Gastrocnemius medialis (tissue), 4 donors: ENCODE measurements around the gene HAL. TPM values are rescaled to one million over a fixed set of nuclear protein-coding genes. Genes with fewer than 3 reads are reported as not detected.
A peak's percentile ranks its signal among the peaks of the same experiment; 100 is the strongest.

ENCODE experiments used
- ATAC-seq, 2 donors: fragments of 150-250 bp; one replicate each; pipeline ENCODE4 v1.9.1; 2016
- DNase-seq, 2 donors: peaks; one replicate each; pipeline ENCODE4 v3.0.0-alpha.2; 2019
- H3K27ac ChIP-seq, 4 donors: fragments of 200-600 bp; sonication (generic); 1 replicate in 1 of 4; 2 replicates in 3 of 4; pipeline ENCODE4 v1.5.1; 2016 to 2018; ENCODE audit warnings: mild to moderate bottlenecking in 2 of 4, moderate library complexity in 1 of 4
- H3K27me3 ChIP-seq, 3 donors: fragments of 200-600 bp; sonication (generic) in 2 of 3; 1 replicate in 1 of 3; 2 replicates in 2 of 3; pipeline versions ENCODE4 v1.5.1 to v1.6.0; 2016 to 2019; ENCODE audit warnings: mild to moderate bottlenecking in 1 of 3, moderate library complexity in 1 of 3
- H3K36me3 ChIP-seq, 2 donors: fragments of 200-600 bp; sonication (generic) in 1 of 2; one replicate each; pipeline ENCODE4 v1.5.1; 2017 to 2018
- H3K4me1 ChIP-seq, 2 donors: fragments of 200-600 bp; sonication (generic) in 1 of 2; one replicate each; pipeline ENCODE4 v1.5.1; 2016 to 2017; ENCODE audit warnings: mild to moderate bottlenecking in 2 of 2
- H3K4me3 ChIP-seq, 4 donors: fragments of 200-600 bp; sonication (generic) in 3 of 4; 1 replicate in 1 of 4; 2 replicates in 3 of 4; pipeline ENCODE4 v1.5.1; 2016 to 2019; ENCODE audit warnings: mild to moderate bottlenecking in 2 of 4
- H3K9me3 ChIP-seq, 3 donors: fragments of 200-600 bp; sonication (generic) in 2 of 3; 1 replicate in 1 of 3; 2 replicates in 2 of 3; pipeline ENCODE4 v1.5.1; 2016 to 2019
- POLR2A ChIP-seq, 2 donors: fragments of 450-650 bp; IDR thresholded peaks; one replicate each; pipeline ENCODE4 v1.6.1; 2017; ENCODE audit warnings: antibody characterized with exemption in 2 of 2, mild to moderate bottlenecking in 2 of 2, moderate library complexity in 2 of 2
- in situ Hi-C, 4 donors: fragments of 200-750 bp; cut with MboI; loops; one replicate each; pipeline versions ENCODE4 v1.15.0 to v1.8.0; 2017; ENCODE audit warnings: low sequenced_read_pairs in 4 of 4
- intact Hi-C: fragments of 100-400 bp; cut with DNase I; formaldehyde crosslinking; loops from one replicate; pipeline ENCODE4 v1.15.1; 2023; ENCODE audit warnings: low total_unique reads
- total RNA-seq, 4 donors: library from RNA; depleted of rRNA; stranded (reverse); fragments of >200 nt; gene quantifications; one replicate each; pipeline versions ENCODE4 v1.1.0 to v1.2.3, GENCODE V29; 2016
- TF ChIP-seq, protein P1 (sequence below), 5 experiments: fragments of 450-650 bp in 3 of 5; fragments of 200-600 bp in 2 of 5; sonication (generic) in 2 of 5; IDR thresholded peaks in 4 of 5; conservative IDR thresholded peaks in 1 of 5; 1 replicate in 4 of 5; 2 replicates in 1 of 5; pipeline ENCODE4 v1.5.1; 2016 to 2019; ENCODE audit warnings: antibody characterized with exemption in 5 of 5, mild to moderate bottlenecking in 3 of 5, moderate library complexity in 3 of 5

The HAL gene
- total RNA-seq, 4 donors from 2014 or later, result 0.59 to 1.3 (median 1.3) TPM; not detected in 1

DNA sequence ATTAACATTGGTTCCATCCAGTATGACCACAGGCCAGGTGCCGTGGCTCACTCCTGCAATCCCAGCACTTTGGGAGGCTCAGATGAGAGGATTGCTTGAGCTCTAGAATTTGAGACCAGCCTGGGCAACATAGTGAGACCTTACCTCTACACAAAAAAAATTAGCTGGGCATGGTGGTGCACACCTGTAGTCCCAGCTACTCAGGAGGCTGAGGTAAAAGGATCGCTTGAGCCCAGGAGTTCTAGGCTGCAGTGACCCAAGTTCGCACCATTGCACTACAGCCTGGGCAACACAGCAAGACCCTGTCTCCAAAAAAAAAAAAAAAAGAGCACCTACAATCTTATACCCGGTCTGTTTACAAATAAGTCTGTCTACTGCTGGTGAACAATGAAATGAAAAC, 29.4 kb upstream of the HAL start:
- in situ Hi-C loops (no loop called here), intact Hi-C loops (no loop called here)
- Histone ChIP-seq H3K9me3 (no peaks in the 10 kb centered on the region), H3K4me1 (no peaks in the 10 kb centered on the region), H3K27ac (no peak overlapping the region), H3K4me3 (no peak overlapping the region), H3K36me3 (peaks cover 0 to 69% of the 10 kb centered on the region in 2 donors), H3K27me3 (no peaks in the 10 kb centered on the region)
- DNase-seq (no peak), ATAC-seq (no peak)
- TF ChIP-seq, protein P1, sequence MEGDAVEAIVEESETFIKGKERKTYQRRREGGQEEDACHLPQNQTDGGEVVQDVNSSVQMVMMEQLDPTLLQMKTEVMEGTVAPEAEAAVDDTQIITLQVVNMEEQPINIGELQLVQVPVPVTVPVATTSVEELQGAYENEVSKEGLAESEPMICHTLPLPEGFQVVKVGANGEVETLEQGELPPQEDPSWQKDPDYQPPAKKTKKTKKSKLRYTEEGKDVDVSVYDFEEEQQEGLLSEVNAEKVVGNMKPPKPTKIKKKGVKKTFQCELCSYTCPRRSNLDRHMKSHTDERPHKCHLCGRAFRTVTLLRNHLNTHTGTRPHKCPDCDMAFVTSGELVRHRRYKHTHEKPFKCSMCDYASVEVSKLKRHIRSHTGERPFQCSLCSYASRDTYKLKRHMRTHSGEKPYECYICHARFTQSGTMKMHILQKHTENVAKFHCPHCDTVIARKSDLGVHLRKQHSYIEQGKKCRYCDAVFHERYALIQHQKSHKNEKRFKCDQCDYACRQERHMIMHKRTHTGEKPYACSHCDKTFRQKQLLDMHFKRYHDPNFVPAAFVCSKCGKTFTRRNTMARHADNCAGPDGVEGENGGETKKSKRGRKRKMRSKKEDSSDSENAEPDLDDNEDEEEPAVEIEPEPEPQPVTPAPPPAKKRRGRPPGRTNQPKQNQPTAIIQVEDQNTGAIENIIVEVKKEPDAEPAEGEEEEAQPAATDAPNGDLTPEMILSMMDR (IDR thresholded peaks at IDR 0.05 in 4 of 5, conservative IDR thresholded peaks at IDR 0.05 in 1 of 5), result no peak
- TF ChIP-seq POLR2A (IDR thresholded peaks at IDR 0.05), result no peak

DNA sequence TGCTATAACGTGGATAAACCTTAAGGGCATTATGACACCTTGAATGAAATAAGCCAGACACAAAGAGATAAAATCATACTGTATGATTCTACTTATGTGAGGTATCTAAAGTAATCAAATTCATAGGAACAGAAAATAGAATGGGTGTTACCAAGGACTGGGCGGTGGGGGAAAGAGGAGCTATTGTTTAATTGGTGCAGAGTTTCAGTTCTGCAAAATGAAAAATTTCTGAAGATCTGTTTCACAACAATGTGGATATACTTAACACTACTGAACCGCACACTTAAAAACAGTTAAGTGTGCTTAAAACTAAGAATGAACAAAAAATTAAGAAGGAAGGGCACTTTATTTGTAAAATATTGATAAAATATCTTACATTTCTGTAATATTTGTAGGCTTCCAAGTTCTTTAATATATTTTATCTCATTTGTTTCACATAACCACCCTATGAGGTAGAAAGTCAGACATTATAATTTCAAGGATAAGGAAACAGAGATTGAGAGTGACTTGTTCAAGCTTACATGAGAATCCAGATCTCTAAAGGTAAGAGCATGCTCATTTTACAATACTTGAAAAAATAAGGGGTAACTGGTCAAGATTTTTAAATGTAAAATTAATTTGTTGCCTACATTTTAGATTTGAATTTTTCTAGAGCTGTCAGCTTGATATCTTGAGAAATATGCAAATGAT, 24.3 kb upstream of the HAL start:
- Histone ChIP-seq H3K4me1 (peaks cover 2 to 3% of the 10 kb centered on the region in 2 donors), H3K4me3 (no peak overlapping the region), H3K27ac (no peak overlapping the region), H3K27me3 (no peaks in the 10 kb centered on the region), H3K36me3 (peaks cover 0 to 51% of the 10 kb centered on the region in 2 donors), H3K9me3 (no peaks in the 10 kb centered on the region)
- intact Hi-C loops (no loop called here), in situ Hi-C loops (no loop called here)
- ATAC-seq (no peak), DNase-seq (no peak)
- no peak for TF ChIP-seq POLR2A (IDR thresholded peaks at IDR 0.05)
- TF ChIP-seq, protein P1 (IDR thresholded peaks at IDR 0.05 in 4 of 5, conservative IDR thresholded peaks at IDR 0.05 in 1 of 5), result no peak

DNA sequence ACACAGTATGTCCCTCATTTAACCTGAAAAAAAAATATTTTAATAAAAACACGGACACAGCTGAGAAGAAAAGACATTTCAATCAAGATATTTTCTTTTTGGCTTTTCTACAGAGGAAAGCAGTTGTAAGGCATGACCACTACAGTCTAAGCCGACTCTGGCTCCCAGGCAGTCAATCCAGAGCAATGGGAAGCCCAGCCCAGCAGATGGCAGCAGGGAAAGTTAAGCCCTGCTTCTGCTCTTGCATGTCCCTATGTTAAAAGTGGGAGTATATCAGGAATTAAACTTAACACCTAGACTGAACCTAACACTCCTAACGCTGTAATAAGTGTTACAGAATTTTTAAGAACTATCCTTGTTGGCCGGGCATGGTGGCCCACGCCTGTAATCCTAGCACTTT, 19.5 kb upstream of the HAL start:
- no peaks in the 10 kb centered on the region for H3K9me3 ChIP-seq
- no peak for TF ChIP-seq POLR2A (IDR thresholded peaks at IDR 0.05)
- TF ChIP-seq, protein P1 (IDR thresholded peaks at IDR 0.05 in 4 of 5, conservative IDR thresholded peaks at IDR 0.05 in 1 of 5), result peak in 2 of 5 experiments; percentile 29 to 30
- peak overlapping the region; percentile 42 to 70 (median 63) for H3K27ac ChIP-seq
- peaks cover 2 to 43% of the 10 kb centered on the region in 2 donors for H3K36me3 ChIP-seq
- peak in 1 of 2 donors; percentile 68 for ATAC-seq
- H3K27me3 ChIP-seq, result no peaks in the 10 kb centered on the region
- peaks cover 13 to 18% of the 10 kb centered on the region in 2 donors for H3K4me1 ChIP-seq
- no peak overlapping the region for H3K4me3 ChIP-seq
- in situ Hi-C loops, result no loop called here
- peak in 1 of 2 donors; percentile 30 for DNase-seq
- intact Hi-C loops, result loop anchor here (1.0 to 2.0 kb wide), 2 partner anchors 20 to 199 kb away; partner anchors contain the start of gene LTA4H

DNA sequence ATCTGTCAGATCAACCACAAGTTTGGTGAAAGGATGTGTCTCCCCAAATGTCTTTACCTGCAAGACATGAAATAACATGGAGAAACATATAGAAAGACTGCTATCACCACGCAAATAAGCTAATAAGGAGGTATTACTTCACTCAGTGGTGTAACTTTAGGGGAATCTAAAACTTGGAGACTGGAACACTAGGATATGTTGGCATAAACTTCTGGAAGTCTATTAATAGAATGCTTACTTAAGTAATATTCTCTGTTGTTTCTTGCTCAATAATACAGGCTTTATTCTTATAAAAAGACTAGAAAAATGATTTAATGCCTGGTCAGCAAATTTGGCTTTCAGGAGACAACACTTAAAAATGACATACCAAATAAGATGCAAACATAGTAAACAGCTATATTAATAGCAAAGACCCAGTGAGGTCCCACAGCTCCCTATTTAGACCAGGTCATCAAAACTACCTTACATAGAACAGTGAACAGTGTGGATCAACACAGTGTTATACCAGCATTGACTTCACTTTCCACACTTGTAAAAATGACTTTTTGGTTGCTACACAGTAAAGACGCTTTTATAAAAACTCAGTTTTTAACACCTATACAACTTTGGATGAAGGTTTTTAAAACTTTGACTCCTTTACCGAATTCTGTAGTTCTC, 18.9 kb upstream of the HAL start:
- intact Hi-C loops, result loop anchor here (1.0 to 2.0 kb wide), 2 partner anchors 20 to 200 kb away; partner anchors contain the start of gene LTA4H
- ATAC-seq (peak; percentile 94 to 97), DNase-seq (no peak)
- TF ChIP-seq POLR2A (IDR thresholded peaks at IDR 0.05), result no peak
- TF ChIP-seq, protein P1 (IDR thresholded peaks at IDR 0.05 in 4 of 5, conservative IDR thresholded peaks at IDR 0.05 in 1 of 5), result no peak
- H3K4me1 ChIP-seq, result peaks cover 13 to 18% of the 10 kb centered on the region in 2 donors
- no peak overlapping the region for H3K4me3 ChIP-seq
- H3K27me3 ChIP-seq, result no peaks in the 10 kb centered on the region
- peak overlapping the region; percentile 42 to 70 (median 63) for H3K27ac ChIP-seq
- H3K36me3 ChIP-seq, result peaks cover 2 to 49% of the 10 kb centered on the region in 2 donors
- in situ Hi-C loops, result no loop called here
- H3K9me3 ChIP-seq, result no peaks in the 10 kb centered on the region
